HG03575 (cell line): ENCODE results near the gene ACO2.
"Not testable (repeated sequence)": the region's sequence is repeated elsewhere in the genome, so short reads cannot be mapped to it uniquely, and the experiment has no call there.

Source experiments
- ATAC-seq: cut with Tn5 transposase; IDR thresholded peaks from one replicate; pipeline ENCODE4 v1.9.1; 2021; ENCODE audit not compliant: unreplicated experiment, insufficient number of reproducible peaks, low FRiP score; ENCODE audit errors: extremely low read depth

ACO2 gene

GRCh38 chr22:41468381-41469217 lies at the start of gene ACO2, which contains the start of gene PHF5A:
Gene ACO2 (plus strand): TSS chr22:41469117. CDS start chr22:41469147, 30 bp downstream.
Gene PHF5A (minus strand): TSS chr22:41468692. CDS start chr22:41468653, 39 bp downstream.
- ATAC-seq, result peak; percentile 51

- no peak for ATAC-seq
Measured at GRCh38 chr22:41425660-41426365, 43.1 kb upstream of the ACO2 start.

- no peak for ATAC-seq
Measured at GRCh38 chr22:41429232-41429950, 39.5 kb upstream of the ACO2 start.

- ATAC-seq, result no peak
Measured at GRCh38 chr22:41429951-41430332, 39.0 kb upstream of the ACO2 start.

GRCh38 chr22:41431656-41432055 lies 37.3 kb upstream of the ACO2 start:
- no peak for ATAC-seq

GRCh38 chr22:41433480-41433879 lies 35.4 kb upstream of the ACO2 start:
- ATAC-seq, result not testable (repeated sequence)

GRCh38 chr22:41434361-41435003 lies 34.4 kb upstream of the ACO2 start:
- ATAC-seq, result not testable (repeated sequence)

GRCh38 chr22:41435560-41435959 lies 33.4 kb upstream of the ACO2 start:
- no peak for ATAC-seq

GRCh38 chr22:41436322-41437113 lies 32.4 kb upstream of the ACO2 start:
- no peak for ATAC-seq

GRCh38 chr22:41437198-41437597 lies 31.7 kb upstream of the ACO2 start:
- no peak for ATAC-seq

GRCh38 chr22:41440511-41440910 lies 28.4 kb upstream of the ACO2 start:
- not testable (repeated sequence) for ATAC-seq

- ATAC-seq, result no peak
Measured at GRCh38 chr22:41442240-41442792, 26.6 kb upstream of the ACO2 start.

GRCh38 chr22:41444360-41445128 lies 24.4 kb upstream of the ACO2 start:
- no peak for ATAC-seq

- ATAC-seq, result no peak
Measured at GRCh38 chr22:41445129-41446056, 23.5 kb upstream of the ACO2 start.

- ATAC-seq, result no peak
Measured at GRCh38 chr22:41446057-41446501, 22.8 kb upstream of the ACO2 start.

GRCh38 chr22:41446639-41447434 lies 22.1 kb upstream of the ACO2 start, which contains the start of gene TOB2:
Gene TOB2 (minus strand): TSS chr22:41446801. CDS start chr22:41437345, 9,456 bp downstream.
- ATAC-seq, result no peak
